T1000 (cell line): ENCODE results near the gene LRRC55.

Experiments
- DNase-seq: peaks from one replicate; lab custom pipeline; 2025; ENCODE audit warnings: mixed read lengths; lab: John Stamatoyannopoulos, UW

LRRC55 gene

GRCh38 chr11:57235761-57236703 lies 54.3 kb downstream of the LRRC55 start:
- no peak for DNase-seq

- DNase-seq, result no peak
These were observed 55.5 kb downstream of the LRRC55 start, which contains the start of gene APLNR for GRCh38 chr11:57237204-57237681. APLNR (minus strand) TSS chr11:57237250; CDS start chr11:57237004, 246 bp downstream.

- DNase-seq, result no peak
These were observed 57.6 kb downstream of the LRRC55 start for GRCh38 chr11:57239348-57239747.

- DNase-seq, result no peak
These were observed 58.3 kb downstream of the LRRC55 start for GRCh38 chr11:57240007-57240406.

- DNase-seq, result no peak
These were observed 59.0 kb downstream of the LRRC55 start for GRCh38 chr11:57240757-57241156.
